GM18868 (cell line): Measurements from ENCODE around the gene ATP1A1.

ENCODE experiments used
- ATAC-seq: cut with Tn5 transposase; IDR thresholded peaks from one replicate; pipeline ENCODE4 v1.9.1; 2021; ENCODE audit warnings: mild to moderate bottlenecking, moderate library complexity; ENCODE audit not compliant: unreplicated experiment

ATP1A1 gene

GRCh38 chr1:116389013-116389412, 16.0 kb downstream of the ATP1A1 start:
- no peak for ATAC-seq

- ATAC-seq, result no peak
These were observed 16.6 kb downstream of the ATP1A1 start for GRCh38 chr1:116389686-116390085.

- ATAC-seq, result peak; percentile 78
These were observed 17.2 kb downstream of the ATP1A1 start for GRCh38 chr1:116390195-116390594.

- no peak for ATAC-seq
These were observed 18.1 kb downstream of the ATP1A1 start for GRCh38 chr1:116391185-116391584.

- no peak for ATAC-seq
These were observed 19.8 kb downstream of the ATP1A1 start for GRCh38 chr1:116392717-116393404.

GRCh38 chr1:116393792-116394191, 20.7 kb downstream of the ATP1A1 start:
- no peak for ATAC-seq

- no peak for ATAC-seq
These were observed 21.2 kb downstream of the ATP1A1 start for GRCh38 chr1:116394270-116394669.

- no peak for ATAC-seq
These were observed 23.7 kb downstream of the ATP1A1 start for GRCh38 chr1:116396769-116397168.

- ATAC-seq, result no peak
These were observed 24.7 kb downstream of the ATP1A1 start for GRCh38 chr1:116397728-116398127.

- ATAC-seq, result no peak
These were observed 27.7 kb downstream of the ATP1A1 start for GRCh38 chr1:116400780-116401179.

- ATAC-seq, result no peak
These were observed 28.7 kb downstream of the ATP1A1 start for GRCh38 chr1:116401646-116402176.

- ATAC-seq, result no peak
These were observed 29.3 kb downstream of the ATP1A1 start for GRCh38 chr1:116402333-116402732.

GRCh38 chr1:116403496-116404136, 30.6 kb downstream of the ATP1A1 start:
- no peak for ATAC-seq

- ATAC-seq, result no peak
These were observed 31.7 kb downstream of the ATP1A1 start for GRCh38 chr1:116404699-116405098.

GRCh38 chr1:116405241-116406135, 32.4 kb downstream of the ATP1A1 start:
- no peak for ATAC-seq

GRCh38 chr1:116407033-116407432, 34.0 kb downstream of the ATP1A1 start:
- ATAC-seq, result no peak

- no peak for ATAC-seq
These were observed 35.1 kb downstream of the ATP1A1 start for GRCh38 chr1:116408193-116408592.

GRCh38 chr1:116408803-116409720, 36.0 kb downstream of the ATP1A1 start:
- ATAC-seq, result no peak

- ATAC-seq, result no peak
These were observed 36.7 kb downstream of the ATP1A1 start for GRCh38 chr1:116409751-116410191.

- no peak for ATAC-seq
These were observed 38.9 kb downstream of the ATP1A1 start for GRCh38 chr1:116411784-116412479.
